ENCODE results near the gene ARPP21.

Gene ARPP21

GRCh38 chr3:35690271-35690670 is 50.9 kb downstream of the ARPP21 start:
- H3K4me2 ChIP-seq, result no peak overlapping the region
- no peaks in the 10 kb centered on the region for H3K36me3 ChIP-seq (ENCODE audit: insufficient read depth)
- TF ChIP-seq CTCF (conservative IDR thresholded peaks at IDR 0.05; ENCODE audit: low read depth, low read length), result no peak
- H3K4me1 ChIP-seq (ENCODE audit: low read depth, poor library complexity, severe bottlenecking), result no peaks in the 10 kb centered on the region
- H3K27me3 ChIP-seq (ENCODE audit: insufficient read depth, low read depth), result no peaks in the 10 kb centered on the region
- no peak overlapping the region for H3K27ac ChIP-seq
- H2AFZ ChIP-seq (ENCODE audit: low read depth), result no peak overlapping the region
- no peak overlapping the region for H3K4me3 ChIP-seq (IDR thresholded peaks at IDR 0.05; ENCODE audit: insufficient read depth, low read depth, low read length)
- no peaks in the 10 kb centered on the region for H3K79me2 ChIP-seq (ENCODE audit: insufficient read depth, low read depth)
- no peaks in the 10 kb centered on the region for H4K20me1 ChIP-seq (ENCODE audit: insufficient read depth)
- H3K9ac ChIP-seq, result no peak overlapping the region

- Histone ChIP-seq H3K4me3 (IDR thresholded peaks at IDR 0.05; ENCODE audit: insufficient read depth, low read depth, low read length) (no peak overlapping the region), H3K79me2 (ENCODE audit: insufficient read depth, low read depth) (no peaks in the 10 kb centered on the region), H3K4me2 (no peak overlapping the region), H3K27ac (no peak overlapping the region), H2AFZ (ENCODE audit: low read depth) (no peak overlapping the region), H3K9ac (no peak overlapping the region), H4K20me1 (ENCODE audit: insufficient read depth) (no peaks in the 10 kb centered on the region), H3K27me3 (ENCODE audit: insufficient read depth, low read depth) (no peaks in the 10 kb centered on the region), H3K36me3 (ENCODE audit: insufficient read depth) (no peaks in the 10 kb centered on the region), H3K4me1 (ENCODE audit: low read depth, poor library complexity, severe bottlenecking) (no peaks in the 10 kb centered on the region)
- no peak for TF ChIP-seq CTCF (conservative IDR thresholded peaks at IDR 0.05; ENCODE audit: low read depth, low read length)
These were observed 66.6 kb downstream of the ARPP21 start for GRCh38 chr3:35705904-35706303.

GRCh38 chr3:35707904-35708303 is 68.6 kb downstream of the ARPP21 start:
- Histone ChIP-seq H3K4me2 (no peak overlapping the region), H3K79me2 (ENCODE audit: insufficient read depth, low read depth) (no peaks in the 10 kb centered on the region)

GRCh38 chr3:35708394-35709271 is 69.3 kb downstream of the ARPP21 start:
- H4K20me1 ChIP-seq (ENCODE audit: insufficient read depth), result no peaks in the 10 kb centered on the region
- H3K4me1 ChIP-seq (ENCODE audit: low read depth, poor library complexity, severe bottlenecking), result no peaks in the 10 kb centered on the region
- no peak overlapping the region for H3K4me2 ChIP-seq
- no peaks in the 10 kb centered on the region for H3K79me2 ChIP-seq (ENCODE audit: insufficient read depth, low read depth)
- no peak for TF ChIP-seq CTCF (conservative IDR thresholded peaks at IDR 0.05; ENCODE audit: low read depth, low read length)
- H3K9ac ChIP-seq, result no peak overlapping the region
- no peak overlapping the region for H2AFZ ChIP-seq (ENCODE audit: low read depth)
- no peaks in the 10 kb centered on the region for H3K36me3 ChIP-seq (ENCODE audit: insufficient read depth)
- H3K27me3 ChIP-seq (ENCODE audit: insufficient read depth, low read depth), result no peaks in the 10 kb centered on the region
- H3K27ac ChIP-seq, result no peak overlapping the region
- H3K4me3 ChIP-seq (IDR thresholded peaks at IDR 0.05; ENCODE audit: insufficient read depth, low read depth, low read length), result no peak overlapping the region

More at GRCh38 chr3:35707904-35708303, 68.6 kb downstream of the ARPP21 start:
- no peak overlapping the region for H3K4me3 ChIP-seq (IDR thresholded peaks at IDR 0.05; ENCODE audit: insufficient read depth, low read depth, low read length)
- H3K27ac ChIP-seq, result no peak overlapping the region
- H3K36me3 ChIP-seq (ENCODE audit: insufficient read depth), result no peaks in the 10 kb centered on the region
- H2AFZ ChIP-seq (ENCODE audit: low read depth), result no peak overlapping the region
- H3K4me1 ChIP-seq (ENCODE audit: low read depth, poor library complexity, severe bottlenecking), result no peaks in the 10 kb centered on the region
- no peak overlapping the region for H3K9ac ChIP-seq
- H4K20me1 ChIP-seq (ENCODE audit: insufficient read depth), result no peaks in the 10 kb centered on the region
- TF ChIP-seq CTCF (conservative IDR thresholded peaks at IDR 0.05; ENCODE audit: low read depth, low read length), result no peak
- H3K27me3 ChIP-seq (ENCODE audit: insufficient read depth, low read depth), result no peaks in the 10 kb centered on the region

All from KMS-11 (cell line).